Upper lobe of left lung (tissue), 6 donors: ENCODE data around the gene PLXNA2. TPM values are rescaled to one million over a fixed set of nuclear protein-coding genes. Genes with fewer than 3 reads are reported as not detected.

ENCODE experiments used
- ATAC-seq, 2 donors: fragments of 200-7000 bp; cut with Tn5 transposase; one replicate each; pipeline ENCODE4 v1.9.1; 2022; ENCODE audit warnings: mild to moderate bottlenecking in 2 of 2, moderate library complexity in 2 of 2; ENCODE audit not compliant: low FRiP score in 2 of 2
- DNase-seq, 2 donors: peaks; one replicate each; pipeline ENCODE4 v3.0.0-alpha.2; 2019 to 2020
- H3K27ac ChIP-seq, 4 donors: fragments of 200-600 bp; sonication (generic); one replicate each; pipeline ENCODE4 v1.5.1; 2016 to 2019
- H3K27me3 ChIP-seq, 4 donors: fragments of 200-600 bp; sonication (generic); one replicate each; pipeline ENCODE4 v1.5.1; 2017 to 2019
- H3K36me3 ChIP-seq, 4 donors: fragments of 200-600 bp; sonication (generic); one replicate each; pipeline ENCODE4 v1.5.1; 2016 to 2019
- H3K4me1 ChIP-seq, 4 donors: fragments of 200-600 bp; sonication (generic); one replicate each; pipeline ENCODE4 v1.5.1; 2018 to 2019
- H3K4me3 ChIP-seq, 4 donors: fragments of 200-600 bp; sonication (generic); one replicate each; pipeline ENCODE4 v1.5.1; 2017 to 2019; ENCODE audit warnings: mild to moderate bottlenecking in 2 of 4, moderate library complexity in 1 of 4
- H3K9me3 ChIP-seq, 4 donors: fragments of 200-600 bp; sonication (generic); one replicate each; pipeline ENCODE4 v1.5.1; 2018 to 2019
- EP300 ChIP-seq, 4 donors: sonication (generic); formaldehyde crosslinking; IDR thresholded peaks; one replicate each; pipeline ENCODE4 v1.5.1; 2017; ENCODE audit warnings: antibody characterized with exemption in 4 of 4, control low read depth in 2 of 4
- POLR2A ChIP-seq, 4 donors: fragments of 450-650 bp; IDR thresholded peaks; one replicate each; pipeline ENCODE4 v1.5.1; 2016 to 2017; ENCODE audit warnings: antibody characterized with exemption in 4 of 4, mild to moderate bottlenecking in 2 of 4
- POLR2AphosphoS5 ChIP-seq, 2 donors: sonication (generic); formaldehyde crosslinking; IDR thresholded peaks; one replicate each; pipeline ENCODE4 v1.5.1; 2017; ENCODE audit warnings: antibody characterized with exemption in 2 of 2
- WGBS, 2 donors: methylation state at CpG; one replicate each; pipeline ENCODE4 v1.1.5; 2017 to 2018; 5-methylcytosine and 5-hydroxymethylcytosine counted together
- total RNA-seq, 6 donors: library from RNA; depleted of rRNA in 4 of 6; stranded (reverse); fragments of >200 nt in 4 of 6; gene quantifications; one replicate each; pipeline versions ENCODE4 v1.1.0 to v1.2.1, GENCODE V29; 2016 to 2021
- TF ChIP-seq, protein P1 (sequence below), 6 experiments: fragments of 450-650 bp in 4 of 6; fragments of 200-600 bp in 2 of 6; sonication (generic) in 2 of 6; IDR thresholded peaks; one replicate each; pipeline ENCODE4 v1.5.1; 2016 to 2019; ENCODE audit warnings: antibody characterized with exemption in 6 of 6
- donor health status: DM: no; HTN: no; CAD: no; lungs with moderate emphysema.
- donor health status: DM: no; HTN: yes; CAD: no; lungs with severe emphysema.

The PLXNA2 gene
- total RNA-seq, 6 donors from 2014 or later, result 77.5 to 150 (median 101) TPM

GRCh38 chr1:208074353-208074752, 169.8 kb downstream of the PLXNA2 start:
- no peak for ATAC-seq
- 86 to 87% methylated on average over 4 to 6 of the region's 6 CpGs for WGBS, 2 donors
- Histone ChIP-seq H3K4me3 (no peak overlapping the region), H3K27me3 (no peaks in the 10 kb centered on the region), H3K4me1 (peaks cover 0 to 8% (median 0%) of the 10 kb centered on the region in 4 donors), H3K36me3 (peaks cover 0 to 97% (median 56%) of the 10 kb centered on the region in 4 donors), H3K27ac (no peak overlapping the region), H3K9me3 (no peaks in the 10 kb centered on the region)
- TF ChIP-seq EP300 (IDR thresholded peaks at IDR 0.05), result no peak
- TF ChIP-seq POLR2A (IDR thresholded peaks at IDR 0.05), result no peak
- TF ChIP-seq POLR2AphosphoS5 (IDR thresholded peaks at IDR 0.05), result no peak
- TF ChIP-seq, protein P1, sequence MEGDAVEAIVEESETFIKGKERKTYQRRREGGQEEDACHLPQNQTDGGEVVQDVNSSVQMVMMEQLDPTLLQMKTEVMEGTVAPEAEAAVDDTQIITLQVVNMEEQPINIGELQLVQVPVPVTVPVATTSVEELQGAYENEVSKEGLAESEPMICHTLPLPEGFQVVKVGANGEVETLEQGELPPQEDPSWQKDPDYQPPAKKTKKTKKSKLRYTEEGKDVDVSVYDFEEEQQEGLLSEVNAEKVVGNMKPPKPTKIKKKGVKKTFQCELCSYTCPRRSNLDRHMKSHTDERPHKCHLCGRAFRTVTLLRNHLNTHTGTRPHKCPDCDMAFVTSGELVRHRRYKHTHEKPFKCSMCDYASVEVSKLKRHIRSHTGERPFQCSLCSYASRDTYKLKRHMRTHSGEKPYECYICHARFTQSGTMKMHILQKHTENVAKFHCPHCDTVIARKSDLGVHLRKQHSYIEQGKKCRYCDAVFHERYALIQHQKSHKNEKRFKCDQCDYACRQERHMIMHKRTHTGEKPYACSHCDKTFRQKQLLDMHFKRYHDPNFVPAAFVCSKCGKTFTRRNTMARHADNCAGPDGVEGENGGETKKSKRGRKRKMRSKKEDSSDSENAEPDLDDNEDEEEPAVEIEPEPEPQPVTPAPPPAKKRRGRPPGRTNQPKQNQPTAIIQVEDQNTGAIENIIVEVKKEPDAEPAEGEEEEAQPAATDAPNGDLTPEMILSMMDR (IDR thresholded peaks at IDR 0.05), result no peak
- no peak for DNase-seq

GRCh38 chr1:208071435-208072031, 172.7 kb downstream of the PLXNA2 start:
- no peaks in the 10 kb centered on the region for H3K9me3 ChIP-seq
- DNase-seq (no peak), ATAC-seq (no peak)
- no peak overlapping the region for H3K27ac ChIP-seq
- 82 to 92% methylated on average over 7 of the region's 7 CpGs for WGBS, 2 donors
- TF ChIP-seq POLR2AphosphoS5 (IDR thresholded peaks at IDR 0.05), result no peak
- TF ChIP-seq POLR2A (IDR thresholded peaks at IDR 0.05), result no peak
- H3K4me1 ChIP-seq, result no peaks in the 10 kb centered on the region
- H3K27me3 ChIP-seq, result no peaks in the 10 kb centered on the region
- peaks cover 0 to 96% (median 44%) of the 10 kb centered on the region in 4 donors for H3K36me3 ChIP-seq
- H3K4me3 ChIP-seq, result no peak overlapping the region

- Histone ChIP-seq H3K4me1 (peaks cover 0 to 3% (median 0%) of the 10 kb centered on the region in 4 donors), H3K36me3 (peaks cover 0 to 98% (median 50%) of the 10 kb centered on the region in 4 donors), H3K9me3 (no peaks in the 10 kb centered on the region), H3K27me3 (no peaks in the 10 kb centered on the region), H3K27ac (no peak overlapping the region), H3K4me3 (no peak overlapping the region)
- no peak for ATAC-seq
- TF ChIP-seq EP300 (IDR thresholded peaks at IDR 0.05) (no peak), POLR2AphosphoS5 (IDR thresholded peaks at IDR 0.05) (no peak), POLR2A (IDR thresholded peaks at IDR 0.05) (no peak)
- TF ChIP-seq, protein P1 (IDR thresholded peaks at IDR 0.05), result no peak
- DNase-seq, result no peak
- WGBS, 2 donors, result 91 to 94% methylated on average over 4 of the region's 4 CpGs
Measured at GRCh38 chr1:208069908-208070307, 174.3 kb downstream of the PLXNA2 start.

GRCh38 chr1:208069317-208069716, 174.9 kb downstream of the PLXNA2 start:
- Histone ChIP-seq H3K27me3 (no peaks in the 10 kb centered on the region), H3K36me3 (peaks cover 0 to 98% (median 50%) of the 10 kb centered on the region in 4 donors), H3K9me3 (no peaks in the 10 kb centered on the region), H3K4me1 (peaks cover 0 to 3% (median 0%) of the 10 kb centered on the region in 4 donors), H3K27ac (no peak overlapping the region), H3K4me3 (no peak overlapping the region)
- TF ChIP-seq EP300 (IDR thresholded peaks at IDR 0.05) (no peak), POLR2A (IDR thresholded peaks at IDR 0.05) (no peak), POLR2AphosphoS5 (IDR thresholded peaks at IDR 0.05) (no peak)
- TF ChIP-seq, protein P1 (IDR thresholded peaks at IDR 0.05), result no peak
- ATAC-seq, result no peak
- WGBS, 2 donors, result 79 to 87% methylated on average over 5 to 8 of the region's 8 CpGs
- DNase-seq, result no peak

GRCh38 chr1:208068908-208069307, 175.3 kb downstream of the PLXNA2 start:
- no peak for DNase-seq
- no peak for ATAC-seq
- peaks cover 0 to 98% (median 49%) of the 10 kb centered on the region in 4 donors for H3K36me3 ChIP-seq
- H3K4me1 ChIP-seq, result peaks cover 0 to 3% (median 0%) of the 10 kb centered on the region in 4 donors
- no peak overlapping the region for H3K4me3 ChIP-seq
- TF ChIP-seq POLR2A (IDR thresholded peaks at IDR 0.05), result no peak
- TF ChIP-seq, protein P1 (IDR thresholded peaks at IDR 0.05), result no peak
- TF ChIP-seq EP300 (IDR thresholded peaks at IDR 0.05), result no peak
- no peak for TF ChIP-seq POLR2AphosphoS5 (IDR thresholded peaks at IDR 0.05)
- WGBS, 2 donors, result 73 to 83% methylated on average over 3 of the region's 3 CpGs
- H3K9me3 ChIP-seq, result no peaks in the 10 kb centered on the region
- no peak overlapping the region for H3K27ac ChIP-seq
- H3K27me3 ChIP-seq, result no peaks in the 10 kb centered on the region
